SK-N-SH treated with all-trans-retinoic acid at 6 μM for 48 hours (cell line): ENCODE results near the gene INHBC.

Experiments
- ATAC-seq: fragments of 200-7000 bp; cut with Tn5 transposase; 3 replicates; pipeline ENCODE4 v1.9.1; 2020; ENCODE audit warnings: mild to moderate bottlenecking, moderate library complexity
- ARNTL ChIP-seq: fragments of 450-650 bp; formaldehyde crosslinking; IDR thresholded peaks from 2 replicates; pipeline ENCODE4 v1.5.0; 2020; ENCODE audit warnings: low read depth, mild to moderate bottlenecking, moderate library complexity, borderline replicate concordance
- CSDC2 ChIP-seq: fragments of 250-450 bp; sonication (Bioruptor Pico); IDR thresholded peaks from 2 replicates; pipeline ENCODE4 v1.5.0; 2020; ENCODE audit warnings: mild to moderate bottlenecking, moderate library complexity
- ESRRG ChIP-seq: fragments of 250-450 bp; sonication (Bioruptor Pico); IDR thresholded peaks from 2 replicates; pipeline ENCODE4 v1.6.1; 2021; ENCODE audit warnings: mild to moderate bottlenecking
- GLIS3 ChIP-seq: fragments of 250-450 bp; sonication (Bioruptor Pico); IDR thresholded peaks from 2 replicates; pipeline ENCODE4 v1.5.0; 2020; ENCODE audit warnings: mild to moderate bottlenecking, moderate library complexity
- ISL1 ChIP-seq: fragments of 250-450 bp; sonication (Bioruptor Pico); IDR thresholded peaks from 2 replicates; pipeline ENCODE4 v2.1.2; 2022; ENCODE audit warnings: mild to moderate bottlenecking, moderate library complexity
- POU6F1 ChIP-seq: fragments of 250-450 bp; sonication (Bioruptor Pico); IDR thresholded peaks from 2 replicates; pipeline ENCODE4 v1.8.0; 2021; ENCODE audit warnings: low read depth, mild to moderate bottlenecking, moderate library complexity, borderline replicate concordance
- PPARA ChIP-seq: fragments of 250-450 bp; sonication (Bioruptor Pico); IDR thresholded peaks from 2 replicates; pipeline ENCODE4 v1.5.0; 2020; ENCODE audit warnings: mild to moderate bottlenecking, borderline replicate concordance
- RARB ChIP-seq: fragments of 250-450 bp; sonication (Bioruptor Pico); IDR thresholded peaks from 2 replicates; pipeline ENCODE4 v1.8.0; 2021; ENCODE audit warnings: mild to moderate bottlenecking, moderate library complexity
- SNAI2 ChIP-seq: fragments of 250-450 bp; sonication (Bioruptor Pico); IDR thresholded peaks from 2 replicates; pipeline ENCODE4 v1.5.0; 2020; ENCODE audit warnings: mild to moderate bottlenecking, moderate library complexity
- TCF4 ChIP-seq: fragments of 250-450 bp; sonication (Bioruptor Pico); IDR thresholded peaks from 2 replicates; pipeline ENCODE4 v1.8.0; 2021; ENCODE audit warnings: mild to moderate bottlenecking, moderate library complexity, borderline replicate concordance
- TOX ChIP-seq: fragments of 250-450 bp; sonication (Bioruptor Pico); IDR thresholded peaks from 2 replicates; pipeline ENCODE4 v1.8.0; 2021; ENCODE audit warnings: mild to moderate bottlenecking, moderate library complexity, borderline replicate concordance
- TSHZ2 ChIP-seq: fragments of 250-450 bp; sonication (Bioruptor Pico); IDR thresholded peaks from 2 replicates; pipeline ENCODE4 v1.5.0; 2020; ENCODE audit warnings: mild to moderate bottlenecking, moderate library complexity
- ZC3H10 ChIP-seq: fragments of 250-450 bp; sonication (Bioruptor Pico); IDR thresholded peaks from 2 replicates; pipeline ENCODE4 v1.5.1; 2021; ENCODE audit warnings: mild to moderate bottlenecking, moderate library complexity
- ZFP3 ChIP-seq: fragments of 250-450 bp; sonication (Bioruptor Pico); IDR thresholded peaks from 2 replicates; pipeline ENCODE4 v1.5.0; 2020; ENCODE audit warnings: mild to moderate bottlenecking, moderate library complexity
- ZFP30 ChIP-seq: fragments of 450-650 bp; formaldehyde crosslinking; IDR thresholded peaks from 2 replicates; pipeline ENCODE4 v1.5.0; 2022; ENCODE audit warnings: mild to moderate bottlenecking, moderate library complexity
- ZNF565 ChIP-seq: fragments of 450-650 bp; formaldehyde crosslinking; conservative IDR thresholded peaks from 2 replicates; pipeline ENCODE4 v1.5.0; 2020; ENCODE audit warnings: low read depth, mild to moderate bottlenecking, moderate library complexity
- ZNF8 ChIP-seq: fragments of 450-650 bp; formaldehyde crosslinking; IDR thresholded peaks from 2 replicates; pipeline ENCODE4 v1.5.0; 2020; ENCODE audit warnings: mild to moderate bottlenecking, moderate library complexity
- TF ChIP-seq, protein P1 (sequence below): fragments of 250-450 bp; sonication (Bioruptor Pico); IDR thresholded peaks from 2 replicates; pipeline ENCODE4 v1.5.1; 2020; ENCODE audit warnings: low read depth, mild to moderate bottlenecking, moderate library complexity
- TF ChIP-seq, protein P2 (sequence below): fragments of 250-450 bp; sonication (Bioruptor Pico); IDR thresholded peaks from 2 replicates; pipeline ENCODE4 v1.5.1; 2021; ENCODE audit warnings: mild to moderate bottlenecking, moderate library complexity
- TF ChIP-seq, protein P3 (sequence below): fragments of 250-450 bp; sonication (Bioruptor Pico); IDR thresholded peaks from 2 replicates; pipeline ENCODE4 v1.8.0; 2020; ENCODE audit warnings: mild to moderate bottlenecking, moderate library complexity, borderline replicate concordance

Gene INHBC

GRCh38 chr12:57479043-57479375, 44.4 kb downstream of the INHBC start (continued):
- TF ChIP-seq, protein P1, sequence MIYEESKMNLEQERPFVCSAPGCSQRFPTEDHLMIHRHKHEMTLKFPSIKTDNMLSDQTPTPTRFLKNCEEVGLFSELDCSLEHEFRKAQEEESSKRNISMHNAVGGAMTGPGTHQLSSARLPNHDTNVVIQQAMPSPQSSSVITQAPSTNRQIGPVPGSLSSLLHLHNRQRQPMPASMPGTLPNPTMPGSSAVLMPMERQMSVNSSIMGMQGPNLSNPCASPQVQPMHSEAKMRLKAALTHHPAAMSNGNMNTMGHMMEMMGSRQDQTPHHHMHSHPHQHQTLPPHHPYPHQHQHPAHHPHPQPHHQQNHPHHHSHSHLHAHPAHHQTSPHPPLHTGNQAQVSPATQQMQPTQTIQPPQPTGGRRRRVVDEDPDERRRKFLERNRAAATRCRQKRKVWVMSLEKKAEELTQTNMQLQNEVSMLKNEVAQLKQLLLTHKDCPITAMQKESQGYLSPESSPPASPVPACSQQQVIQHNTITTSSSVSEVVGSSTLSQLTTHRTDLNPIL (CRISPR knock-in tag), result no peak
- TF ChIP-seq, all 23 proteins: peak for 0

DNA sequence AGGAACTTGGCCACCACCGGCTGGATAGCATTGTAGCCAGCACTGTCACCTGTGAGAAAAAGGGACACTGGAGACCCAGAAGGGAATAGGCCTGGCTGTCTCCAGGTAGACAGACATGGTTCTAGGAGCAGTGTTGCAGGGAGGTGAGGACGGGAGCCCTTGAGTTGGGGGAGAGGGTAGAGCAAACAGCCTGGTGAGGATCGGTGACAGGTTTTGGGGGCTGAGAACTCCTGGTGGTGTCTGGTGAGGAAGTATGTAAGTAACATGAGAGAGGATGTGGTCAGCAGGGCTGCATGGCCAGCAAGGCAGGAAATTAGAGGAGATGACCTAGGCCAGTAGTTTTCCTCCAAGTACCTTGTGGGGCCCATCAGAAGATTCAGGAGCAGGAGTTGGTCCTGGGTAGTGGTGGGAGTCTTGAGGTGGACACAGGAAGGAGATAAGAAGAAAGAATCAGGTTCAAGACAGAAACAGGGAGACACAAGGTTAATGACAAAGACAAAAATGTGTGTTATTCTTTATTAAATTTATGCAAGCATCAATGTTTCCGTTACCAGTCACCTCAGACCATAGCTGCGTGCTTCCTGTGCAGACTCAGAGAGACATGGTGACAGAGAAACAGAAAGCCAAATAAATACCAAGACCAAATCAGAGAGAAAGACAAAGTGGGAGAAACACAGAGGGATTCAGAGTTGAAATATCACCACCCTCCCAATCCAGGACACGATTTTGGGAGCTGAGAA, 45.0 kb downstream of the INHBC start, which contains the start of gene ARHGAP9:
ARHGAP9 (minus strand) TSS at position 491 of the 740 bp plus-strand sequence; CDS start at position 31, 460 bp downstream.
- no peak for TF ChIP-seq ZC3H10 (CRISPR knock-in tag)
- TF ChIP-seq, protein P2, sequence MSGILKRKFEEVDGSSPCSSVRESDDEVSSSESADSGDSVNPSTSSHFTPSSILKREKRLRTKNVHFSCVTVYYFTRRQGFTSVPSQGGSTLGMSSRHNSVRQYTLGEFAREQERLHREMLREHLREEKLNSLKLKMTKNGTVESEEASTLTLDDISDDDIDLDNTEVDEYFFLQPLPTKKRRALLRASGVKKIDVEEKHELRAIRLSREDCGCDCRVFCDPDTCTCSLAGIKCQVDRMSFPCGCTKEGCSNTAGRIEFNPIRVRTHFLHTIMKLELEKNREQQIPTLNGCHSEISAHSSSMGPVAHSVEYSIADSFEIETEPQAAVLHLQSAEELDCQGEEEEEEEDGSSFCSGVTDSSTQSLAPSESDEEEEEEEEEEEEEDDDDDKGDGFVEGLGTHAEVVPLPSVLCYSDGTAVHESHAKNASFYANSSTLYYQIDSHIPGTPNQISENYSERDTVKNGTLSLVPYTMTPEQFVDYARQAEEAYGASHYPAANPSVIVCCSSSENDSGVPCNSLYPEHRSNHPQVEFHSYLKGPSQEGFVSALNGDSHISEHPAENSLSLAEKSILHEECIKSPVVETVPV (CRISPR knock-in tag), result no peak
- no peak for TF ChIP-seq ISL1 (CRISPR knock-in tag)
- TF ChIP-seq CSDC2, result no peak
- no peak for TF ChIP-seq ZNF8 (CRISPR knock-in tag)
- TF ChIP-seq, protein P3, sequence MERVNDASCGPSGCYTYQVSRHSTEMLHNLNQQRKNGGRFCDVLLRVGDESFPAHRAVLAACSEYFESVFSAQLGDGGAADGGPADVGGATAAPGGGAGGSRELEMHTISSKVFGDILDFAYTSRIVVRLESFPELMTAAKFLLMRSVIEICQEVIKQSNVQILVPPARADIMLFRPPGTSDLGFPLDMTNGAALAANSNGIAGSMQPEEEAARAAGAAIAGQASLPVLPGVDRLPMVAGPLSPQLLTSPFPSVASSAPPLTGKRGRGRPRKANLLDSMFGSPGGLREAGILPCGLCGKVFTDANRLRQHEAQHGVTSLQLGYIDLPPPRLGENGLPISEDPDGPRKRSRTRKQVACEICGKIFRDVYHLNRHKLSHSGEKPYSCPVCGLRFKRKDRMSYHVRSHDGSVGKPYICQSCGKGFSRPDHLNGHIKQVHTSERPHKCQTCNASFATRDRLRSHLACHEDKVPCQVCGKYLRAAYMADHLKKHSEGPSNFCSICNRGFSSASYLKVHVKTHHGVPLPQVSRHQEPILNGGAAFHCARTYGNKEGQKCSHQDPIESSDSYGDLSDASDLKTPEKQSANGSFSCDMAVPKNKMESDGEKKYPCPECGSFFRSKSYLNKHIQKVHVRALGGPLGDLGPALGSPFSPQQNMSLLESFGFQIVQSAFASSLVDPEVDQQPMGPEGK (CRISPR knock-in tag), result no peak
- TF ChIP-seq ZNF565 (CRISPR knock-in tag), result no peak
- no peak for TF ChIP-seq GLIS3
- no peak for TF ChIP-seq ARNTL (CRISPR knock-in tag)
- no peak for TF ChIP-seq TOX (CRISPR knock-in tag)
- TF ChIP-seq SNAI2 (CRISPR knock-in tag), result no peak
- no peak for TF ChIP-seq ESRRG (CRISPR knock-in tag)
- TF ChIP-seq TSHZ2 (CRISPR knock-in tag), result no peak
- TF ChIP-seq ZFP30 (CRISPR knock-in tag), result no peak
- no peak for ATAC-seq

DNA sequence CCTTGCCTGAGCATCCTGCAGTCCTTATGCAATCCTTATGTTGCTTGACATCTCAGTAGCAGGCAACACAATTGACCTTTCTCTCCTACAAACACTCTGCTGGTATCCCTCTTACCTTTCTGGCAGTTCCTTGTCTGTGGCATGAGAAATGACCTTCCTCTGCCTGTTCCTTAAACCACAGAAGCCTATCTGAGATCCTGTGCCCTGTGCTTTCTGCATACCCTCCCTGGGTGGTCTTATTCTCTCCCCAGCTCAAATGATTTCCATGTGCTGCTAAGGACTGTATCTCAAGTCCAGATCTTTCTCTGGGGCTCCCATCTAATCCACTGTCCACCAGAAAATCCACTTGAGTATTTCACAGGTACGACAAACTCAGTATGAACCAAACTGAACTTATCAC, 47.1 kb downstream of the INHBC start:
- TF ChIP-seq ESRRG (CRISPR knock-in tag) (no peak), TCF4 (CRISPR knock-in tag) (no peak), SNAI2 (CRISPR knock-in tag) (no peak), ZFP3 (CRISPR knock-in tag) (no peak), POU6F1 (no peak), ZNF565 (CRISPR knock-in tag) (no peak), CSDC2 (no peak)
- ATAC-seq, result no peak

DNA sequence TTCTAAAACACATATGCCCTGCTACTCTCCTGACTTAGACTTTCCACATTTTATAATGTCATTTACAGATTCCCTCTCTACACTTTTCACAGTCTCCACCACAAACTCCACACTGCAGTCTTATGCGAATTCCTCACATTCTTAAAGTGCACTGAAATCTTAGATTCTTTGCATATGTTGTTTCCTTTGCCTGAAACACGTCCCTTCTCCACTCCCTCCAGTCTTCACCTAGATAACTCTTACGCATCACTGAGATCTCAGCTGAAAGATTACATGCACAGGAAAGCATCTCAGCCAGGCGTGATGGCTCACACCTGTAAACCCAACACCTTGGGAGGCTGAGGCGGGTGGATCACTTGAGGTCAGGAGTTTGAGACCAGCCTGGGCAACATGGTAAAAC, 48.9 kb downstream of the INHBC start:
- ATAC-seq, result peak; percentile 45
- TF ChIP-seq, protein P3 (CRISPR knock-in tag), result no peak
- TF ChIP-seq ZFP30 (CRISPR knock-in tag), result no peak
- no peak for TF ChIP-seq TSHZ2 (CRISPR knock-in tag)
- no peak for TF ChIP-seq PPARA (CRISPR knock-in tag)
- TF ChIP-seq, protein P1 (CRISPR knock-in tag), result no peak
- no peak for TF ChIP-seq SNAI2 (CRISPR knock-in tag)
- TF ChIP-seq ZNF8 (CRISPR knock-in tag), result no peak
- TF ChIP-seq RARB (CRISPR knock-in tag), result no peak
